Uterus (tissue), 4 donors: ENCODE results near the gene WNT2B. TPM values are rescaled to one million over a fixed set of nuclear protein-coding genes. Genes with fewer than 3 reads are reported as not detected.

ENCODE experiments used
- DNase-seq, 2 donors: peaks; one replicate each; pipeline ENCODE4 v3.0.0-alpha.2; 2019 to 2020
- H3K27ac ChIP-seq, 2 donors: fragments of 200-600 bp; sonication (generic); 1 replicate in 1 of 2; 2 replicates in 1 of 2; pipeline ENCODE4 v1.5.1; 2016 to 2018
- H3K27me3 ChIP-seq, 2 donors: fragments of 200-600 bp; sonication (generic); one replicate each; pipeline ENCODE4 v1.5.1; 2018 to 2019; ENCODE audit warnings: control low read depth in 1 of 2
- H3K36me3 ChIP-seq, 2 donors: fragments of 200-600 bp; sonication (generic); one replicate each; pipeline ENCODE4 v1.5.1; 2019; ENCODE audit warnings: control low read depth in 1 of 2
- H3K4me1 ChIP-seq, 2 donors: fragments of 200-600 bp; sonication (generic); one replicate each; pipeline ENCODE4 v1.5.1; 2018 to 2019; ENCODE audit warnings: control low read depth in 1 of 2
- H3K4me3 ChIP-seq, 2 donors: fragments of 200-600 bp; sonication (generic); 1 replicate in 1 of 2; 2 replicates in 1 of 2; pipeline ENCODE4 v1.5.1; 2018 to 2019; ENCODE audit warnings: mild to moderate bottlenecking in 1 of 2
- H3K9me3 ChIP-seq, 2 donors: fragments of 200-600 bp; sonication (generic); one replicate each; pipeline ENCODE4 v1.5.1; 2019; ENCODE audit warnings: control low read depth in 1 of 2
- CTCF ChIP-seq, 4 experiments: fragments of 200-600 bp in 2 of 4; fragments of 450-650 bp in 2 of 4; sonication (generic) in 2 of 4; IDR thresholded peaks; one replicate each; pipeline ENCODE4 v1.5.1; 2016 to 2019; ENCODE audit warnings: antibody characterized with exemption in 4 of 4, mild to moderate bottlenecking in 2 of 4, moderate library complexity in 1 of 4
- POLR2A ChIP-seq, 2 donors: fragments of 450-650 bp; IDR thresholded peaks; one replicate each; pipeline ENCODE4 v1.6.1; 2016; ENCODE audit warnings: antibody characterized with exemption in 2 of 2, mild to moderate bottlenecking in 1 of 2, moderate library complexity in 1 of 2
- intact Hi-C: fragments of 100-400 bp; cut with DNase I; formaldehyde crosslinking; loops from one replicate; pipeline ENCODE4 v1.15.1; 2023; ENCODE audit warnings: low total_unique reads
- total RNA-seq, 4 donors: library from RNA; depleted of rRNA in 3 of 4; stranded (reverse); fragments of >200 nt in 3 of 4; gene quantifications; one replicate each; pipeline versions ENCODE4 v1.1.0 to v1.2.4, GENCODE V29; 2014 to 2023
- donor health status: DM: yes; HTN: yes; CAD: no.

WNT2B gene
- total RNA-seq, 4 donors from 2014 or later, result 0.59 to 45.3 (median 9.1) TPM

GRCh38 chr1:112517646-112518045 is 8.9 kb downstream of the WNT2B start:
- no peak for DNase-seq
- no peak overlapping the region for H3K27ac ChIP-seq
- H3K4me1 ChIP-seq, result no peaks in the 10 kb centered on the region
- intact Hi-C loops, result no loop called here
- H3K4me3 ChIP-seq, result no peak overlapping the region
- TF ChIP-seq POLR2A (IDR thresholded peaks at IDR 0.05) (no peak), CTCF (IDR thresholded peaks at IDR 0.05) (no peak)
- no peaks in the 10 kb centered on the region for H3K9me3 ChIP-seq
- no peaks in the 10 kb centered on the region for H3K27me3 ChIP-seq
- no peaks in the 10 kb centered on the region for H3K36me3 ChIP-seq

GRCh38 chr1:112518186-112518585 is 9.4 kb downstream of the WNT2B start:
- Histone ChIP-seq H3K9me3 (no peaks in the 10 kb centered on the region), H3K27ac (no peak overlapping the region), H3K36me3 (no peaks in the 10 kb centered on the region), H3K27me3 (no peaks in the 10 kb centered on the region), H3K4me1 (no peaks in the 10 kb centered on the region), H3K4me3 (no peak overlapping the region)
- TF ChIP-seq CTCF (IDR thresholded peaks at IDR 0.05) (no peak), POLR2A (IDR thresholded peaks at IDR 0.05) (no peak)
- DNase-seq, result no peak
- intact Hi-C loops, result no loop called here

GRCh38 chr1:112520166-112520565 is 11.4 kb downstream of the WNT2B start:
- H3K4me1 ChIP-seq, result no peaks in the 10 kb centered on the region
- no peaks in the 10 kb centered on the region for H3K27me3 ChIP-seq
- H3K4me3 ChIP-seq, result no peak overlapping the region
- no peaks in the 10 kb centered on the region for H3K36me3 ChIP-seq
- DNase-seq, result no peak
- H3K9me3 ChIP-seq, result no peaks in the 10 kb centered on the region
- intact Hi-C loops, result no loop called here
- no peak for TF ChIP-seq POLR2A (IDR thresholded peaks at IDR 0.05)
- TF ChIP-seq CTCF (IDR thresholded peaks at IDR 0.05), result no peak
- H3K27ac ChIP-seq, result no peak overlapping the region

GRCh38 chr1:112522621-112523020 is 13.9 kb downstream of the WNT2B start:
- H3K9me3 ChIP-seq, result no peaks in the 10 kb centered on the region
- intact Hi-C loops, result no loop called here
- no peak for TF ChIP-seq CTCF (IDR thresholded peaks at IDR 0.05)
- no peak for TF ChIP-seq POLR2A (IDR thresholded peaks at IDR 0.05)
- H3K4me1 ChIP-seq, result no peaks in the 10 kb centered on the region
- DNase-seq, result no peak
- no peak overlapping the region for H3K4me3 ChIP-seq
- peak overlapping the region in 1 of 2 donors; percentile 65 for H3K27ac ChIP-seq
- H3K36me3 ChIP-seq, result no peaks in the 10 kb centered on the region
- H3K27me3 ChIP-seq, result no peaks in the 10 kb centered on the region

- Histone ChIP-seq H3K27me3 (no peaks in the 10 kb centered on the region), H3K9me3 (no peaks in the 10 kb centered on the region), H3K36me3 (no peaks in the 10 kb centered on the region), H3K4me3 (no peak overlapping the region), H3K4me1 (no peaks in the 10 kb centered on the region), H3K27ac (peak overlapping the region; percentile 42 to 65)
- DNase-seq, result peak; percentile 40 to 63
- intact Hi-C loops, result no loop called here
- no peak for TF ChIP-seq CTCF (IDR thresholded peaks at IDR 0.05)
- TF ChIP-seq POLR2A (IDR thresholded peaks at IDR 0.05), result no peak
Measured at GRCh38 chr1:112524251-112524650, 15.5 kb downstream of the WNT2B start.
